ENCODE results near the gene PCDHA1.

Gene PCDHA1

GRCh38 chr5:140927228-140927573 lies 141.3 kb downstream of the PCDHA1 start:
- Histone ChIP-seq H3K4me3 (ENCODE audit: severe bottlenecking) (peak overlapping the region; percentile 46), H3K27me3 (ENCODE audit: insufficient read depth, poor library complexity, severe bottlenecking) (peaks cover 6% of the 10 kb centered on the region), H3K36me3 (ENCODE audit: low read depth) (no peaks in the 10 kb centered on the region), H3K4me1 (ENCODE audit: insufficient read depth, poor library complexity, severe bottlenecking) (peaks cover 2% of the 10 kb centered on the region), H3K27ac (ENCODE audit: poor library complexity, severe bottlenecking) (no peak overlapping the region), H3K9me3 (ENCODE audit: severe bottlenecking) (no peaks in the 10 kb centered on the region)
- ATAC-seq (ENCODE audit: low read depth) (peak; percentile 8), DNase-seq (ENCODE audit: low spot score) (no peak)
- TF ChIP-seq CTCF (IDR thresholded peaks at IDR 0.05; ENCODE audit: poor library complexity, severe bottlenecking), result no peak

- Histone ChIP-seq H3K36me3 (ENCODE audit: low read depth) (no peaks in the 10 kb centered on the region), H3K9me3 (ENCODE audit: severe bottlenecking) (no peaks in the 10 kb centered on the region), H3K4me1 (ENCODE audit: insufficient read depth, poor library complexity, severe bottlenecking) (peaks cover 6% of the 10 kb centered on the region), H3K4me3 (ENCODE audit: severe bottlenecking) (no peak overlapping the region), H3K27me3 (ENCODE audit: insufficient read depth, poor library complexity, severe bottlenecking) (no peaks in the 10 kb centered on the region), H3K27ac (ENCODE audit: poor library complexity, severe bottlenecking) (no peak overlapping the region)
- TF ChIP-seq CTCF (IDR thresholded peaks at IDR 0.05; ENCODE audit: poor library complexity, severe bottlenecking), result no peak
- no peak for ATAC-seq (ENCODE audit: low read depth)
- no peak for DNase-seq (ENCODE audit: low spot score)
These were observed 149.1 kb downstream of the PCDHA1 start for GRCh38 chr5:140934964-140935606.

GRCh38 chr5:140946578-140946977 lies 160.6 kb downstream of the PCDHA1 start:
- ATAC-seq (ENCODE audit: low read depth) (peak; percentile 62; the same call in 1 of the 3 replicates), DNase-seq (ENCODE audit: low spot score) (no peak)
- Histone ChIP-seq H3K4me3 (ENCODE audit: severe bottlenecking) (no peak overlapping the region), H3K36me3 (ENCODE audit: low read depth) (no peaks in the 10 kb centered on the region), H3K27ac (ENCODE audit: poor library complexity, severe bottlenecking) (no peak overlapping the region), H3K9me3 (ENCODE audit: severe bottlenecking) (peaks cover 2% of the 10 kb centered on the region), H3K4me1 (ENCODE audit: insufficient read depth, poor library complexity, severe bottlenecking) (peaks cover 17% of the 10 kb centered on the region), H3K27me3 (ENCODE audit: insufficient read depth, poor library complexity, severe bottlenecking) (no peaks in the 10 kb centered on the region)
- no peak for TF ChIP-seq CTCF (IDR thresholded peaks at IDR 0.05; ENCODE audit: poor library complexity, severe bottlenecking)

- ATAC-seq (ENCODE audit: low read depth) (no peak), DNase-seq (ENCODE audit: low spot score) (no peak)
- no peaks in the 10 kb centered on the region for H3K9me3 ChIP-seq (ENCODE audit: severe bottlenecking)
- no peaks in the 10 kb centered on the region for H3K27me3 ChIP-seq (ENCODE audit: insufficient read depth, poor library complexity, severe bottlenecking)
- no peak for TF ChIP-seq CTCF (IDR thresholded peaks at IDR 0.05; ENCODE audit: poor library complexity, severe bottlenecking)
- H3K4me3 ChIP-seq (ENCODE audit: severe bottlenecking), result no peak overlapping the region
- no peak overlapping the region for H3K27ac ChIP-seq (ENCODE audit: poor library complexity, severe bottlenecking)
- peaks cover 17% of the 10 kb centered on the region for H3K4me1 ChIP-seq (ENCODE audit: insufficient read depth, poor library complexity, severe bottlenecking)
- no peaks in the 10 kb centered on the region for H3K36me3 ChIP-seq (ENCODE audit: low read depth)
These were observed 165.7 kb downstream of the PCDHA1 start for GRCh38 chr5:140951636-140952035.

GRCh38 chr5:140953234-140953633 lies 167.3 kb downstream of the PCDHA1 start:
- Histone ChIP-seq H3K4me3 (ENCODE audit: severe bottlenecking) (no peak overlapping the region), H3K27ac (ENCODE audit: poor library complexity, severe bottlenecking) (no peak overlapping the region), H3K27me3 (ENCODE audit: insufficient read depth, poor library complexity, severe bottlenecking) (no peaks in the 10 kb centered on the region), H3K9me3 (ENCODE audit: severe bottlenecking) (no peaks in the 10 kb centered on the region), H3K36me3 (ENCODE audit: low read depth) (no peaks in the 10 kb centered on the region), H3K4me1 (ENCODE audit: insufficient read depth, poor library complexity, severe bottlenecking) (peaks cover 12% of the 10 kb centered on the region)
- no peak for TF ChIP-seq CTCF (IDR thresholded peaks at IDR 0.05; ENCODE audit: poor library complexity, severe bottlenecking)
- DNase-seq (ENCODE audit: low spot score), result no peak
- ATAC-seq (ENCODE audit: low read depth), result no peak
